CD4-positive, alpha-beta T cell (primary cell): ENCODE measurements around the gene PCID2. TPM values are rescaled to one million over a fixed set of nuclear protein-coding genes. Genes with fewer than 3 reads are reported as not detected.

Experiments
- ATAC-seq: fragments of 200-7000 bp; cut with Tn5 transposase; one replicate; pipeline ENCODE4 v1.10.0; 2022; ENCODE audit warnings: mild to moderate bottlenecking; ENCODE audit not compliant: poor library complexity
- CTCF ChIA-PET: fragments of 350-600 bp; sonication (Branson Sonifier 250); formaldehyde crosslinking; loops from one replicate; lab custom pipeline; 2021; ENCODE audit warnings: antibody characterized with exemption, inconsistent platforms; lab: Charles Lee
- POLR2A ChIA-PET: fragments of 350-600 bp; sonication (Branson Sonifier 250); formaldehyde crosslinking; loops from one replicate; lab custom pipeline; 2021; ENCODE audit warnings: antibody characterized with exemption, inconsistent platforms; lab: Charles Lee
- DNase-seq, 14 experiments: peaks; one replicate each; pipeline ENCODE4 v3.0.0-alpha.2; 2013 to 2020; ENCODE audit warnings: mixed read lengths in 2 of 14
- H3K27ac ChIP-seq, 2 donors: one replicate each; pipeline versions ENCODE4 v1.5.1 to v1.7.0; 2013; ENCODE audit warnings: low read length in 2 of 2, low read depth in 1 of 2, mild to moderate bottlenecking in 1 of 2
- H3K27me3 ChIP-seq, 2 experiments: 1 replicate in 1 of 2; 2 replicates in 1 of 2; pipeline versions ENCODE4 v1.6.1 to v1.7.0; 2013; ENCODE audit warnings: low read length in 2 of 2, control low read depth in 1 of 2, mild to moderate bottlenecking in 1 of 2, moderate library complexity in 1 of 2; ENCODE audit not compliant: insufficient read depth in 2 of 2, control insufficient read depth in 1 of 2
- H3K36me3 ChIP-seq: one replicate; pipeline ENCODE4 v1.6.1; 2013; ENCODE audit warnings: low read length, control low read depth; ENCODE audit not compliant: insufficient read depth
- H3K4me1 ChIP-seq: one replicate; pipeline ENCODE4 v1.6.1; 2013; ENCODE audit warnings: low read length, control low read depth; ENCODE audit not compliant: insufficient read depth
- H3K4me3 ChIP-seq: one replicate; pipeline ENCODE4 v1.5.1; 2013; ENCODE audit warnings: mild to moderate bottlenecking, low read length, moderate library complexity
- H3K9me3 ChIP-seq, 2 experiments: 1 replicate in 1 of 2; 2 replicates in 1 of 2; pipeline versions ENCODE4 v1.6.1 to v1.7.0; 2013; ENCODE audit warnings: low read length in 2 of 2, mild to moderate bottlenecking in 2 of 2, control low read depth in 1 of 2, moderate library complexity in 1 of 2; ENCODE audit not compliant: control insufficient read depth in 1 of 2, insufficient read depth in 1 of 2
- H3K27ac Mint-ChIP-seq: one replicate; pipeline ENCODE4 v1.8.0; 2020; ENCODE audit warnings: mixed read lengths
- H3K27me3 Mint-ChIP-seq: one replicate; pipeline ENCODE4 v1.8.0; 2021; ENCODE audit warnings: mixed read lengths
- H3K36me3 Mint-ChIP-seq: one replicate; pipeline ENCODE4 v1.8.0; 2021; ENCODE audit warnings: low read depth, mixed read lengths
- H3K4me1 Mint-ChIP-seq: one replicate; pipeline ENCODE4 v1.8.0; 2021; ENCODE audit warnings: low read depth, mixed read lengths
- H3K4me3 Mint-ChIP-seq: one replicate; pipeline ENCODE4 v1.8.0; 2020; ENCODE audit warnings: mild to moderate bottlenecking, mixed read lengths
- H3K9me3 Mint-ChIP-seq: one replicate; pipeline ENCODE4 v1.8.0; 2020; ENCODE audit warnings: mixed read lengths
- CTCF ChIP-seq: fragments of 200-600 bp; IDR thresholded peaks from one replicate; pipeline ENCODE4 v1.8.0; 2022; ENCODE audit warnings: antibody characterized with exemption, mild to moderate bottlenecking
- intact Hi-C, 2 experiments: fragments of 100-400 bp; cut with DNase I in 1 of 2; cut with micrococcal nuclease in 1 of 2; formaldehyde crosslinking; loops; one replicate each; pipeline versions ENCODE4 v1.15.1 to v1.9.0; 2023 to 2025; cut with DNase I, micrococcal nuclease
- total RNA-seq, 174 experiments: library from RNA in 2 of 174; stranded (reverse) in 2 of 174; gene quantifications; one replicate each; pipeline ENCODE4 v1.2.3 and lab custom pipeline; 2021 to 2026

The PCID2 gene
- total RNA-seq, 2 experiments from 2014 or later: 33.6 to 33.7 TPM

- Histone ChIP-seq H3K36me3 (peaks cover 65% of the 10 kb centered on the region), H3K4me1 (peaks cover 48% of the 10 kb centered on the region), H3K9me3 (peaks cover 0 to 2% of the 10 kb centered on the region in 2 experiments), H3K27ac (peak overlapping the region in 1 of 2 donors; percentile 9), H3K4me3 (peak overlapping the region; percentile 33), H3K27me3 (no peaks in the 10 kb centered on the region)
- H3K9me3 Mint-ChIP-seq: no peaks in the 10 kb centered on the region
- H3K27me3 Mint-ChIP-seq: no peaks in the 10 kb centered on the region
- peak overlapping the region; percentile 86 for H3K4me3 Mint-ChIP-seq
- POLR2A ChIA-PET: interaction anchor here (1.1 to 3.3 kb wide), 3 partner anchors 9 to 25 kb away, joined by 3 to 25 read pairs (median 7); partner anchors contain the start of genes CUL4A and PCID2
- CTCF ChIA-PET: interaction anchor here (1.6 kb wide), 2 partner anchors 12 to 25 kb away, joined by 3 read pairs; partner anchors contain the start of gene CUL4A
- peak overlapping the region; percentile 85 for H3K27ac Mint-ChIP-seq
- peaks cover 50% of the 10 kb centered on the region for H3K4me1 Mint-ChIP-seq
- peaks cover 83% of the 10 kb centered on the region for H3K36me3 Mint-ChIP-seq
- peak; percentile 79 for ATAC-seq
- intact Hi-C loops: no loop called here
- no peak for TF ChIP-seq CTCF
- peak in 9 of 14 experiments; percentile 15 to 69 (median 41) for DNase-seq
These were observed 23.7 kb downstream of the PCID2 start for GRCh38 chr13:113184568-113185440.

- H3K9me3 Mint-ChIP-seq: no peaks in the 10 kb centered on the region
- DNase-seq (peak in 3 of 14 experiments; percentile 11 to 31 (median 26)), ATAC-seq (no peak)
- peak overlapping the region; percentile 42 for H3K4me3 Mint-ChIP-seq
- peaks cover 56% of the 10 kb centered on the region for H3K4me1 Mint-ChIP-seq
- H3K27ac ChIP-seq: peak overlapping the region in 1 of 2 donors; percentile 6
- ChIA-PET POLR2A (interaction anchor here (0.9 to 1.1 kb wide), 2 partner anchors 20 to 26 kb away, joined by 3 to 6 read pairs; partner anchors contain the start of gene CUL4A), CTCF (no interaction called here)
- H3K4me3 ChIP-seq: no peak overlapping the region
- peaks cover 0 to 6% of the 10 kb centered on the region in 2 experiments for H3K9me3 ChIP-seq
- peaks cover 60% of the 10 kb centered on the region for H3K4me1 ChIP-seq
- H3K27ac Mint-ChIP-seq: peak overlapping the region; percentile 74
- no peaks in the 10 kb centered on the region for H3K27me3 ChIP-seq
- no peaks in the 10 kb centered on the region for H3K27me3 Mint-ChIP-seq
- H3K36me3 Mint-ChIP-seq: peaks cover 84% of the 10 kb centered on the region
- TF ChIP-seq CTCF: no peak
- H3K36me3 ChIP-seq: peaks cover 67% of the 10 kb centered on the region
- intact Hi-C loops: no loop called here
These were observed 24.9 kb downstream of the PCID2 start for GRCh38 chr13:113183450-113184129.

- peaks cover 71% of the 10 kb centered on the region for H3K4me1 ChIP-seq
- Mint-ChIP-seq H3K4me3 (no peak overlapping the region), H3K36me3 (peaks cover 83% of the 10 kb centered on the region), H3K9me3 (no peaks in the 10 kb centered on the region), H3K27ac (no peak overlapping the region), H3K4me1 (peaks cover 53% of the 10 kb centered on the region), H3K27me3 (no peaks in the 10 kb centered on the region)
- no peak overlapping the region for H3K4me3 ChIP-seq
- ATAC-seq (no peak), DNase-seq (no peak)
- TF ChIP-seq CTCF: no peak
- H3K36me3 ChIP-seq: peaks cover 69% of the 10 kb centered on the region
- intact Hi-C loops: no loop called here
- H3K27ac ChIP-seq: peak overlapping the region in 1 of 2 donors; percentile 3
- CTCF ChIA-PET: no interaction called here
- H3K27me3 ChIP-seq: no peaks in the 10 kb centered on the region
- POLR2A ChIA-PET: interaction anchor here (0.9 to 1.3 kb wide), 3 partner anchors 17 to 29 kb away, joined by 3 read pairs; partner anchors contain the start of gene CUL4A
- H3K9me3 ChIP-seq: peaks cover 0 to 6% of the 10 kb centered on the region in 2 experiments
These were observed 26.4 kb downstream of the PCID2 start for GRCh38 chr13:113182046-113182445.
